Stomach (tissue), 9 donors: ENCODE data around the gene SH3BP2. TPM values are rescaled to one million over a fixed set of nuclear protein-coding genes. Genes with fewer than 3 reads are reported as not detected.

ENCODE experiments used
- DNase-seq, 2 donors: peaks; one replicate each; pipeline versions ENCODE4 v3.0.0 to v3.0.0-alpha.2; 2013 to 2019
- H3K27ac ChIP-seq, 5 donors: fragments of 200-600 bp in 4 of 5; sonication (generic) in 4 of 5; one replicate each; pipeline ENCODE4 v1.5.1; 2013 to 2019; ENCODE audit warnings: mild to moderate bottlenecking in 1 of 5, moderate library complexity in 1 of 5
- H3K27me3 ChIP-seq, 3 donors: fragments of 200-600 bp; sonication (generic); one replicate each; pipeline ENCODE4 v1.5.1; 2017 to 2019; ENCODE audit warnings: mixed run types in 1 of 3
- H3K36me3 ChIP-seq, 4 donors: fragments of 200-600 bp; sonication (generic); 1 replicate in 3 of 4; 2 replicates in 1 of 4; pipeline ENCODE4 v1.5.1; 2016 to 2019
- H3K4me1 ChIP-seq, 4 donors: fragments of 200-600 bp; sonication (generic); one replicate each; pipeline ENCODE4 v1.5.1; 2016 to 2019
- H3K4me3 ChIP-seq, 4 donors: fragments of 200-600 bp; sonication (generic) in 3 of 4; one replicate each; pipeline ENCODE4 v1.5.1; 2016 to 2019; ENCODE audit warnings: mild to moderate bottlenecking in 1 of 4
- H3K9me3 ChIP-seq, 4 donors: fragments of 200-600 bp; sonication (generic); one replicate each; pipeline ENCODE4 v1.5.1; 2016 to 2019
- EP300 ChIP-seq: sonication (generic); formaldehyde crosslinking; IDR thresholded peaks from one replicate; pipeline ENCODE4 v1.6.1; 2017; ENCODE audit warnings: antibody characterized with exemption
- POLR2A ChIP-seq, 4 donors: fragments of 450-650 bp; IDR thresholded peaks; one replicate each; pipeline ENCODE4 v1.6.1; 2016; ENCODE audit warnings: antibody characterized with exemption in 4 of 4, control low read depth in 2 of 4, mild to moderate bottlenecking in 1 of 4, moderate library complexity in 1 of 4
- POLR2AphosphoS5 ChIP-seq, 3 donors: sonication (generic); formaldehyde crosslinking; IDR thresholded peaks; one replicate each; pipeline ENCODE4 v1.6.1; 2016; ENCODE audit warnings: antibody characterized with exemption in 3 of 3
- WGBS, 5 donors: extraction: QIAGEN DNeasy Blood & Tissue Kit in 3 of 5; methylation state at CpG; one replicate each; pipeline versions ENCODE4 v1.1.5 to v1.1.7; 2013 to 2018; 5-methylcytosine and 5-hydroxymethylcytosine counted together
- intact Hi-C: fragments of 100-400 bp; cut with DNase I; formaldehyde crosslinking; loops from one replicate; pipeline ENCODE4 v1.15.1; 2023; ENCODE audit warnings: low total_unique reads
- polyA plus RNA-seq, 3 donors: library from polyadenylated mRNA; stranded (reverse); fragments of 200-250 nt; gene quantifications; one replicate each; pipeline ENCODE4 v1.2.3, GENCODE V29; 2013
- total RNA-seq, 5 donors: library from RNA; depleted of rRNA; stranded (reverse); fragments of >200 nt; gene quantifications; one replicate each; pipeline versions ENCODE4 v1.1.0 to v1.2.3, GENCODE V29; 2014 to 2016
- TF ChIP-seq, protein P1 (sequence below), 7 experiments: fragments of 450-650 bp in 4 of 7; fragments of 200-600 bp in 3 of 7; sonication (generic) in 3 of 7; IDR thresholded peaks; one replicate each; pipeline ENCODE4 v1.5.1; 2016 to 2019; ENCODE audit warnings: antibody characterized with exemption in 7 of 7, control low read depth in 2 of 7, mild to moderate bottlenecking in 1 of 7
- donor health status: healthy with polysubstance abuse.
- donor health status: Bipolar disorder and iron deficiency.
- donor health status: healthy.

The SH3BP2 gene
- total and polyA plus RNA-seq, 8 donors, result 9.0 to 151 (median 32.7) TPM

DNA sequence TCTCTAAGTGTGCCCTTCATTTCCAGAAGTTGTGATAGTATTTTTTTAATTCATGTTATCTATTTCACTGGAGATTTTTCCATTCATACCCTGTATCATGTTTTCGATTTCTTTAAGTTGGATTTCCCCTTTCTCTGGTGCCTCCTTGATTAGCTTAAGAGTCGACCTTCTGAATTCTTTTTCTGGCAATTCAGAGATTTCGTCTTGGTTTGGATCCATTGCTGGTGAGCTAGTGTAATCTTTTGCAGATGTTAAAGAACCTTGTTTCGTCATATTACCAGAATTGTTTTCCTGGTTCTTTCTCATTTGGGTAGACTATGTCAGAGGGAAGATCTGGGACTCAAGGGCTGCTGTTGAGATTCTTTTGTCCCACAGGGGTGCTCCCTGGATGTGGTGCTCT is 9.1 kb upstream of the SH3BP2 start:
- no peak for DNase-seq
- no peaks in the 10 kb centered on the region for H3K27me3 ChIP-seq
- peaks cover 9 to 36% (median 31%) of the 10 kb centered on the region in 4 donors for H3K4me1 ChIP-seq
- no peak overlapping the region for H3K27ac ChIP-seq
- no peaks in the 10 kb centered on the region for H3K36me3 ChIP-seq
- no peak overlapping the region for H3K4me3 ChIP-seq
- TF ChIP-seq, protein P1, sequence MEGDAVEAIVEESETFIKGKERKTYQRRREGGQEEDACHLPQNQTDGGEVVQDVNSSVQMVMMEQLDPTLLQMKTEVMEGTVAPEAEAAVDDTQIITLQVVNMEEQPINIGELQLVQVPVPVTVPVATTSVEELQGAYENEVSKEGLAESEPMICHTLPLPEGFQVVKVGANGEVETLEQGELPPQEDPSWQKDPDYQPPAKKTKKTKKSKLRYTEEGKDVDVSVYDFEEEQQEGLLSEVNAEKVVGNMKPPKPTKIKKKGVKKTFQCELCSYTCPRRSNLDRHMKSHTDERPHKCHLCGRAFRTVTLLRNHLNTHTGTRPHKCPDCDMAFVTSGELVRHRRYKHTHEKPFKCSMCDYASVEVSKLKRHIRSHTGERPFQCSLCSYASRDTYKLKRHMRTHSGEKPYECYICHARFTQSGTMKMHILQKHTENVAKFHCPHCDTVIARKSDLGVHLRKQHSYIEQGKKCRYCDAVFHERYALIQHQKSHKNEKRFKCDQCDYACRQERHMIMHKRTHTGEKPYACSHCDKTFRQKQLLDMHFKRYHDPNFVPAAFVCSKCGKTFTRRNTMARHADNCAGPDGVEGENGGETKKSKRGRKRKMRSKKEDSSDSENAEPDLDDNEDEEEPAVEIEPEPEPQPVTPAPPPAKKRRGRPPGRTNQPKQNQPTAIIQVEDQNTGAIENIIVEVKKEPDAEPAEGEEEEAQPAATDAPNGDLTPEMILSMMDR (IDR thresholded peaks at IDR 0.05), result no peak
- no peak for TF ChIP-seq POLR2AphosphoS5 (IDR thresholded peaks at IDR 0.05)
- TF ChIP-seq POLR2A (IDR thresholded peaks at IDR 0.05), result no peak
- no peak for TF ChIP-seq EP300
- H3K9me3 ChIP-seq, result no peaks in the 10 kb centered on the region
- WGBS, 5 donors, result 90 to 92% (median 90%) methylated on average over 4 of the region's 4 CpGs
- intact Hi-C loops, result no loop called here

DNA sequence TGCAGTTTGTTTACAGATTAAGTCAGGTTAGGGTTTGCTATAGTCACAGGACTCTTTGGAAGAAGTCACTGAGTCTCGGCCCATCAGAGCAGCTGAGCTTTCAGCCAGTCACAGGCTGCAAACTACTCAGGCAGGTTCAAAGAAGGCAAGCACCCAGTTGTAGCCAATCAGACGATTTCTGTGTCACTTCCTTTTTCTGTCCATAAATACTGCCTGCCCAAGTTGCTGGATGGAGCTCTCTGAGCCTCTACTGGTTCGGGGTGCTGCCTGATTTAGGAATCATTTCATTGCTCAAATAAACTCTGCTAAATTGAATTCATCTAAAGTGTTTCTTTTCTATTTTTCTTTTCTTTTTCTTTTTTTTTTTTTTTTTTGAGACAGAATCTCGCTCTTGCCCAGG is 7.3 kb upstream of the SH3BP2 start:
- intact Hi-C loops, result no loop called here
- H3K4me3 ChIP-seq, result no peak overlapping the region
- peak in 1 of 2 donors; percentile 37 for DNase-seq
- 41 to 52% (median 50%) methylated on average over 4 of the region's 4 CpGs for WGBS, 5 donors
- H3K27ac ChIP-seq, result peak overlapping the region in 2 of 5 donors; percentile 46 to 78
- peaks cover 9 to 40% (median 32%) of the 10 kb centered on the region in 4 donors for H3K4me1 ChIP-seq
- no peaks in the 10 kb centered on the region for H3K27me3 ChIP-seq
- TF ChIP-seq, protein P1 (IDR thresholded peaks at IDR 0.05), result no peak
- TF ChIP-seq EP300 (no peak), POLR2A (IDR thresholded peaks at IDR 0.05) (no peak), POLR2AphosphoS5 (IDR thresholded peaks at IDR 0.05) (no peak)
- no peaks in the 10 kb centered on the region for H3K9me3 ChIP-seq
- no peaks in the 10 kb centered on the region for H3K36me3 ChIP-seq

- Histone ChIP-seq H3K4me3 (no peak overlapping the region), H3K36me3 (no peaks in the 10 kb centered on the region), H3K9me3 (no peaks in the 10 kb centered on the region), H3K27me3 (no peaks in the 10 kb centered on the region), H3K4me1 (peaks cover 9 to 46% (median 33%) of the 10 kb centered on the region in 4 donors), H3K27ac (peak overlapping the region in 3 of 5 donors; percentile 46 to 78 (median 60))
- peak; percentile 22 to 29 for DNase-seq
- no peak for TF ChIP-seq EP300
- no peak for TF ChIP-seq POLR2A (IDR thresholded peaks at IDR 0.05)
- TF ChIP-seq POLR2AphosphoS5 (IDR thresholded peaks at IDR 0.05), result no peak
- TF ChIP-seq, protein P1 (IDR thresholded peaks at IDR 0.05), result no peak
- intact Hi-C loops, result no loop called here
- WGBS, 5 donors, result 73 to 94% (median 90%) methylated on average over 5 to 7 of the region's 7 CpGs
Observed at GRCh38 chr4:2786152-2786671, 6.7 kb upstream of the SH3BP2 start.

DNA sequence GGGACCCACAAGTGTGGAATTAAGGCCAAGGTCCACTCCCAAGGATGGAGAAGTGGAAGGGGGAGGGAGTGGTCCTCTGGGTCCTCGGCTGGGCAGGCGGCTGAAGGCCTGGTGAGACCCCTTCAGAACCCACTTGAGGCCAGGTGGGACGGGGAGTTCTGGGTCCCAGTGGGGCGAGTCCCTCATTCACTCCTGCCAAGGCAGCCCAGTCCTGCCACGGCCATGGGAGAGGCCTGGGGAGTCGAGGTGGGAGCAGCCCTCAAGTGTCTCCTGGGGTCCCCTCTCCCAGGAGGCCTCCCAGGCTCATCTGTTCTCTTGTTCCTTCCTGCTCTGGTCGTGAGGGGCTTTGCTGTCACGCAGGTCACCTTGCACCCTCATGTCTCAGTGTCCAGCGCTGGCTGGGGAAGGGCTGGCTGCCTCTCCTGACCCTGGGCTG is 6.1 kb upstream of the SH3BP2 start:
- Histone ChIP-seq H3K4me3 (no peak overlapping the region), H3K36me3 (no peaks in the 10 kb centered on the region), H3K9me3 (no peaks in the 10 kb centered on the region), H3K27ac (peak overlapping the region in 4 of 5 donors; percentile 4 to 78 (median 53)), H3K27me3 (no peaks in the 10 kb centered on the region), H3K4me1 (peaks cover 12 to 51% (median 39%) of the 10 kb centered on the region in 4 donors)
- TF ChIP-seq, protein P1 (IDR thresholded peaks at IDR 0.05), result no peak
- TF ChIP-seq POLR2AphosphoS5 (IDR thresholded peaks at IDR 0.05), result no peak
- no peak for TF ChIP-seq POLR2A (IDR thresholded peaks at IDR 0.05)
- TF ChIP-seq EP300, result no peak
- intact Hi-C loops, result no loop called here
- WGBS, 5 donors, result 82 to 92% (median 90%) methylated on average over 8 to 9 of the region's 9 CpGs
- DNase-seq, result no peak
